HCT116 (cell line): Measurements from ENCODE around the gene SOCS4. TPM values are rescaled to one million over a fixed set of nuclear protein-coding genes. Genes with fewer than 3 reads are reported as not detected.

Experiments used
- ATAC-seq: fragments of 200-7000 bp; cut with Tn5 transposase; 2 replicates; pipeline ENCODE4 v1.9.1; 2020; ENCODE audit warnings: mild to moderate bottlenecking, moderate library complexity
- BruUV-seq: library from RNA; stranded (reverse); fragments of 400-500 nt; replicated peaks from 2 replicates; lab custom pipeline; 2021; lab: Mats Ljungman, UMichigan
- CTCF ChIA-PET: fragments of 300-600 bp; sonication (Branson Sonifier 250); formaldehyde crosslinking; loops from one replicate; lab custom pipeline; 2021; ENCODE audit warnings: antibody characterized with exemption; lab: Charles Lee
- POLR2A ChIA-PET: fragments of 300-600, 350-600 bp; sonication (Branson Sonifier 250); formaldehyde crosslinking; loops from one replicate; lab custom pipeline; 2021; ENCODE audit warnings: antibody characterized with exemption; lab: Charles Lee
- RAD21 ChIA-PET, 2 experiments: fragments of 300-600 bp; sonication (Branson Sonifier 250); formaldehyde crosslinking; loops; one replicate each; lab custom pipeline; 2023; ENCODE audit warnings: low total read pairs in 2 of 2; ENCODE audit not compliant: uncharacterized antibody in 2 of 2, unreplicated experiment in 2 of 2, low non-redundant PET in 1 of 2; lab: Charles Lee
- DNase-seq: peaks from one replicate; pipeline ENCODE4 v3.0.0-alpha.2; 2010; ENCODE audit warnings: low read depth, low spot score
- H2AFZ ChIP-seq: fragments of 200-600 bp; shearing (Covaris generic), sonication (generic); 2 replicates; pipeline ENCODE4 v1.6.1; 2017; ENCODE audit warnings: low read depth, mixed run types, mixed read lengths, antibody characterized with exemption, low read length; ENCODE audit not compliant: poor library complexity, severe bottlenecking
- H3K27ac ChIP-seq: 2 replicates; pipeline ENCODE4 v1.5.1; 2012; ENCODE audit warnings: low read depth, low read length
- H3K27me3 ChIP-seq: fragments of 200-600 bp; sonication (generic); 2 replicates; pipeline ENCODE4 v1.6.1; 2016; ENCODE audit warnings: mixed run types, low read length, mixed read lengths; ENCODE audit not compliant: insufficient read depth
- H3K36me3 ChIP-seq, 2 experiments: fragments of 200-500 bp in 1 of 2; fragments of 200-600 bp in 1 of 2; sonication (Bioruptor generic) in 1 of 2; sonication (generic) in 1 of 2; 2 replicates each; pipeline versions ENCODE4 v1.5.1 to v1.6.1; 2014 to 2016; ENCODE audit warnings: low read length in 2 of 2, inconsistent platforms in 1 of 2, mixed read lengths in 1 of 2, mixed run types in 1 of 2; ENCODE audit not compliant: insufficient read depth in 2 of 2, control insufficient read depth in 1 of 2
- H3K4me1 ChIP-seq, 2 experiments: fragments of 200-600 bp in 1 of 2; sonication (generic) in 1 of 2; 2 replicates each; pipeline versions ENCODE4 v1.5.1 to v1.6.1; 2012 to 2017; ENCODE audit warnings: low read length in 2 of 2, inconsistent platforms in 1 of 2, mild to moderate bottlenecking in 1 of 2, mixed read lengths in 1 of 2, mixed run types in 1 of 2, moderate library complexity in 1 of 2; ENCODE audit not compliant: insufficient read depth in 2 of 2, control insufficient read depth in 1 of 2
- H3K4me2 ChIP-seq: fragments of 200-600 bp; sonication (generic); 2 replicates; pipeline ENCODE4 v1.6.1; 2017; ENCODE audit warnings: mixed run types, low read length, mixed read lengths
- H3K4me3 ChIP-seq, 2 experiments: fragments of 200-600 bp in 1 of 2; sonication (generic) in 1 of 2; replicated peaks in 1 of 2; 2 replicates each; pipeline ENCODE4 v1.5.1; 2011 to 2016; ENCODE audit warnings: low read length in 2 of 2, control low read depth in 1 of 2, low read depth in 1 of 2, mild to moderate bottlenecking in 1 of 2, mixed read lengths in 1 of 2, mixed run types in 1 of 2
- H3K79me2 ChIP-seq: fragments of 200-600 bp; sonication (generic); 2 replicates; pipeline ENCODE4 v1.6.1; 2017; ENCODE audit warnings: mild to moderate bottlenecking, mixed run types, low read length, moderate library complexity, mixed read lengths; ENCODE audit not compliant: insufficient read depth
- H3K9ac ChIP-seq: fragments of 200-600 bp; sonication (generic); 2 replicates; pipeline ENCODE4 v1.6.1; 2016; ENCODE audit warnings: low read length, mixed read lengths
- H3K9me2 ChIP-seq: fragments of 200-600 bp; sonication (generic), shearing (Covaris generic); 2 replicates; pipeline ENCODE4 v1.6.1; 2017; ENCODE audit warnings: mixed run types, mild to moderate bottlenecking, moderate library complexity; ENCODE audit not compliant: insufficient read depth
- H3K9me3 ChIP-seq, 2 experiments: fragments of 200-500 bp in 1 of 2; fragments of 200-600 bp in 1 of 2; sonication (Bioruptor generic) in 1 of 2; sonication (generic) in 1 of 2; 2 replicates each; pipeline ENCODE4 v1.6.1; 2014 to 2017; ENCODE audit warnings: low read length in 2 of 2, mixed read lengths in 2 of 2, inconsistent platforms in 1 of 2, low read depth in 1 of 2, mild to moderate bottlenecking in 1 of 2, mixed run types in 1 of 2, moderate library complexity in 1 of 2; ENCODE audit not compliant: control insufficient read depth in 1 of 2, insufficient read depth in 1 of 2
- H4K20me1 ChIP-seq: fragments of 200-600 bp; sonication (generic), shearing (Covaris generic); 2 replicates; pipeline ENCODE4 v1.6.1; 2017; ENCODE audit warnings: mixed run types, mild to moderate bottlenecking, moderate library complexity; ENCODE audit not compliant: insufficient read depth
- CBX3 ChIP-seq: IDR thresholded peaks from 2 replicates; pipeline ENCODE4 v1.6.1; 2012; ENCODE audit warnings: low read depth
- CEBPB ChIP-seq: IDR thresholded peaks from 2 replicates; pipeline ENCODE4 v1.6.1; 2012; ENCODE audit warnings: low read depth
- CTCF ChIP-seq, 3 experiments: fragments of 200-600 bp in 1 of 3; sonication (generic) in 1 of 3; IDR thresholded peaks in 2 of 3; conservative IDR thresholded peaks in 1 of 3; 2 replicates each; pipeline ENCODE4 v1.5.1; 2012 to 2017; ENCODE audit warnings: low read depth in 2 of 3, low read length in 2 of 3, antibody characterized with exemption in 1 of 3, borderline replicate concordance in 1 of 3, control low read depth in 1 of 3, mild to moderate bottlenecking in 1 of 3, mixed read lengths in 1 of 3, mixed run types in 1 of 3, moderate library complexity in 1 of 3; ENCODE audit not compliant: insufficient read depth in 1 of 3
- EGR1 ChIP-seq: IDR thresholded peaks from 2 replicates; pipeline ENCODE4 v1.6.1; 2012; ENCODE audit warnings: low read depth
- JUND ChIP-seq: IDR thresholded peaks from 2 replicates; pipeline ENCODE4 v1.6.1; 2012
- POLR2A ChIP-seq: IDR thresholded peaks from 2 replicates; pipeline ENCODE4 v1.7.0; 2011; ENCODE audit warnings: borderline replicate concordance; ENCODE audit not compliant: insufficient read depth, insufficient read length; ENCODE audit errors: extremely low read depth
- RAD21 ChIP-seq: IDR thresholded peaks from 2 replicates; pipeline ENCODE4 v1.6.1; 2012; ENCODE audit warnings: low read depth, mild to moderate bottlenecking
- SP1 ChIP-seq: IDR thresholded peaks from 2 replicates; pipeline ENCODE4 v1.6.1; 2012; ENCODE audit warnings: low read depth
- YY1 ChIP-seq: IDR thresholded peaks from 2 replicates; pipeline ENCODE4 v1.6.1; 2011; ENCODE audit warnings: low read length, low read depth, moderate library complexity, mild to moderate bottlenecking; ENCODE audit not compliant: insufficient replicate concordance; ENCODE audit errors: extremely low read depth
- ZFX ChIP-seq: fragments of 450-650 bp; IDR thresholded peaks from 2 replicates; pipeline ENCODE4 v1.6.1; 2017
- ZNF274 ChIP-seq: fragments of 200-500 bp; sonication (Bioruptor generic); IDR thresholded peaks from 2 replicates; pipeline ENCODE4 v1.6.1; 2014; ENCODE audit warnings: mild to moderate bottlenecking, low read depth, low read length, inconsistent platforms
- intact Hi-C: fragments of 100-400 bp; cut with micrococcal nuclease; formaldehyde crosslinking; loops from 2 replicates; pipeline ENCODE4 v1.10.0; 2022
- total RNA-seq: library from RNA; stranded (reverse); gene quantifications from one replicate; pipeline ENCODE4 v1.2.1, GENCODE V29; 2021; ENCODE audit not compliant: unreplicated experiment
- TF ChIP-seq, protein P1 (sequence below): IDR thresholded peaks from 2 replicates; pipeline ENCODE4 v1.6.1; 2012
- TF ChIP-seq, protein P2 (sequence below): IDR thresholded peaks from 2 replicates; pipeline ENCODE4 v1.6.1; 2012
- TF ChIP-seq, protein P3 (sequence below): IDR thresholded peaks from 2 replicates; pipeline ENCODE4 v1.6.1; 2012; ENCODE audit warnings: low read depth

The SOCS4 gene
- total RNA-seq, 1 experiment from 2014 or later, result 23.7 TPM

- ATAC-seq (no peak), DNase-seq (no peak)
- no peaks in the 10 kb centered on the region for H3K27me3 ChIP-seq
- no peak overlapping the region for H3K27ac ChIP-seq
- no peak overlapping the region for H2AFZ ChIP-seq
- no peaks in the 10 kb centered on the region for H3K9me2 ChIP-seq
- H3K79me2 ChIP-seq, result peaks cover 21% of the 10 kb centered on the region
- no peak overlapping the region for H3K9ac ChIP-seq
- H3K4me2 ChIP-seq, result no peak overlapping the region
- TF ChIP-seq EGR1 (no peak), POLR2A (no peak), CBX3 (no peak), ZNF274 (no peak), JUND (no peak), YY1 (no peak), CEBPB (no peak), CTCF (IDR thresholded peaks at IDR 0.05 in 2 of 3, conservative IDR thresholded peaks at IDR 0.05 in 1 of 3; ENCODE audit: borderline replicate concordance in 1 of 3, insufficient read depth in 1 of 3, low read depth in 2 of 3, low read length in 2 of 3) (no peak), SP1 (no peak), RAD21 (no peak), ZFX (no peak)
- TF ChIP-seq, protein P1, sequence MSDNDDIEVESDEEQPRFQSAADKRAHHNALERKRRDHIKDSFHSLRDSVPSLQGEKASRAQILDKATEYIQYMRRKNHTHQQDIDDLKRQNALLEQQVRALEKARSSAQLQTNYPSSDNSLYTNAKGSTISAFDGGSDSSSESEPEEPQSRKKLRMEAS, result no peak
- TF ChIP-seq, protein P2, sequence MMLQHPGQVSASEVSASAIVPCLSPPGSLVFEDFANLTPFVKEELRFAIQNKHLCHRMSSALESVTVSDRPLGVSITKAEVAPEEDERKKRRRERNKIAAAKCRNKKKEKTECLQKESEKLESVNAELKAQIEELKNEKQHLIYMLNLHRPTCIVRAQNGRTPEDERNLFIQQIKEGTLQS, result no peak
- TF ChIP-seq, protein P3, sequence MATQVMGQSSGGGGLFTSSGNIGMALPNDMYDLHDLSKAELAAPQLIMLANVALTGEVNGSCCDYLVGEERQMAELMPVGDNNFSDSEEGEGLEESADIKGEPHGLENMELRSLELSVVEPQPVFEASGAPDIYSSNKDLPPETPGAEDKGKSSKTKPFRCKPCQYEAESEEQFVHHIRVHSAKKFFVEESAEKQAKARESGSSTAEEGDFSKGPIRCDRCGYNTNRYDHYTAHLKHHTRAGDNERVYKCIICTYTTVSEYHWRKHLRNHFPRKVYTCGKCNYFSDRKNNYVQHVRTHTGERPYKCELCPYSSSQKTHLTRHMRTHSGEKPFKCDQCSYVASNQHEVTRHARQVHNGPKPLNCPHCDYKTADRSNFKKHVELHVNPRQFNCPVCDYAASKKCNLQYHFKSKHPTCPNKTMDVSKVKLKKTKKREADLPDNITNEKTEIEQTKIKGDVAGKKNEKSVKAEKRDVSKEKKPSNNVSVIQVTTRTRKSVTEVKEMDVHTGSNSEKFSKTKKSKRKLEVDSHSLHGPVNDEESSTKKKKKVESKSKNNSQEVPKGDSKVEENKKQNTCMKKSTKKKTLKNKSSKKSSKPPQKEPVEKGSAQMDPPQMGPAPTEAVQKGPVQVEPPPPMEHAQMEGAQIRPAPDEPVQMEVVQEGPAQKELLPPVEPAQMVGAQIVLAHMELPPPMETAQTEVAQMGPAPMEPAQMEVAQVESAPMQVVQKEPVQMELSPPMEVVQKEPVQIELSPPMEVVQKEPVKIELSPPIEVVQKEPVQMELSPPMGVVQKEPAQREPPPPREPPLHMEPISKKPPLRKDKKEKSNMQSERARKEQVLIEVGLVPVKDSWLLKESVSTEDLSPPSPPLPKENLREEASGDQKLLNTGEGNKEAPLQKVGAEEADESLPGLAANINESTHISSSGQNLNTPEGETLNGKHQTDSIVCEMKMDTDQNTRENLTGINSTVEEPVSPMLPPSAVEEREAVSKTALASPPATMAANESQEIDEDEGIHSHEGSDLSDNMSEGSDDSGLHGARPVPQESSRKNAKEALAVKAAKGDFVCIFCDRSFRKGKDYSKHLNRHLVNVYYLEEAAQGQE, result no peak
- ChIA-PET RAD21 (no interaction called here), CTCF (no interaction called here), POLR2A (no interaction called here)
- peaks cover 4 to 21% of the 10 kb centered on the region in 2 experiments; a peak in 3 of 4 replicates for H3K4me1 ChIP-seq
- peaks cover 15% of the 10 kb centered on the region; the same call in 1 of the 2 replicates for H4K20me1 ChIP-seq
- H3K36me3 ChIP-seq, result peaks cover 8 to 9% of the 10 kb centered on the region in 2 experiments; a peak in 2 of 4 replicates
- BruUV-seq, result no TSS peak
- H3K4me3 ChIP-seq, result no peak overlapping the region
- intact Hi-C loops, result no loop called here
- H3K9me3 ChIP-seq, result no peaks in the 10 kb centered on the region
These were observed 21.9 kb downstream of the SOCS4 start for GRCh38 chr14:55048900-55049436.
